Measurements from ENCODE around the gene OR52A5. TPM values are rescaled to one million over a fixed set of nuclear protein-coding genes. Genes with fewer than 3 reads are reported as not detected.

The OR52A5 gene
- total RNA-seq, 1 experiment from 2014 or later, result not detected

GRCh38 chr11:5129457-5129877, 8.7 kb downstream of the OR52A5 start:
- ChIA-PET CTCF (no interaction called here), POLR2A (interaction anchor here (0.6 kb wide), 1 partner anchor 44 kb away, joined by 4 read pairs; no protein-coding TSS in a partner anchor)
- H3K4me1 ChIP-seq (ENCODE audit: control insufficient read depth, insufficient read depth, low read length), result no peaks in the 10 kb centered on the region
- DNase-seq (ENCODE audit: low read depth, low spot score) (no peak), ATAC-seq (no peak)
- in situ Hi-C loops (cut with HindIII; ENCODE audit: low pct_unique_long_range_greater_than_20kb, low sequenced_read_pairs), result no loop called here
- intact Hi-C loops (cut with micrococcal nuclease; ENCODE audit: unreplicated experiment), result no loop called here
- TF ChIP-seq POLR2AphosphoS5 (IDR thresholded peaks at IDR 0.05; ENCODE audit: low read depth, low read length) (no peak), SIN3A (IDR thresholded peaks at IDR 0.05; ENCODE audit: borderline replicate concordance, insufficient read depth, low read depth, low read length) (no peak), TCF7L2 (IDR thresholded peaks at IDR 0.05; ENCODE audit: low read depth, low read length) (no peak)
- TF ChIP-seq, protein P1, sequence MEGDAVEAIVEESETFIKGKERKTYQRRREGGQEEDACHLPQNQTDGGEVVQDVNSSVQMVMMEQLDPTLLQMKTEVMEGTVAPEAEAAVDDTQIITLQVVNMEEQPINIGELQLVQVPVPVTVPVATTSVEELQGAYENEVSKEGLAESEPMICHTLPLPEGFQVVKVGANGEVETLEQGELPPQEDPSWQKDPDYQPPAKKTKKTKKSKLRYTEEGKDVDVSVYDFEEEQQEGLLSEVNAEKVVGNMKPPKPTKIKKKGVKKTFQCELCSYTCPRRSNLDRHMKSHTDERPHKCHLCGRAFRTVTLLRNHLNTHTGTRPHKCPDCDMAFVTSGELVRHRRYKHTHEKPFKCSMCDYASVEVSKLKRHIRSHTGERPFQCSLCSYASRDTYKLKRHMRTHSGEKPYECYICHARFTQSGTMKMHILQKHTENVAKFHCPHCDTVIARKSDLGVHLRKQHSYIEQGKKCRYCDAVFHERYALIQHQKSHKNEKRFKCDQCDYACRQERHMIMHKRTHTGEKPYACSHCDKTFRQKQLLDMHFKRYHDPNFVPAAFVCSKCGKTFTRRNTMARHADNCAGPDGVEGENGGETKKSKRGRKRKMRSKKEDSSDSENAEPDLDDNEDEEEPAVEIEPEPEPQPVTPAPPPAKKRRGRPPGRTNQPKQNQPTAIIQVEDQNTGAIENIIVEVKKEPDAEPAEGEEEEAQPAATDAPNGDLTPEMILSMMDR (IDR thresholded peaks at IDR 0.05), result no peak
- TF ChIP-seq, protein P2, sequence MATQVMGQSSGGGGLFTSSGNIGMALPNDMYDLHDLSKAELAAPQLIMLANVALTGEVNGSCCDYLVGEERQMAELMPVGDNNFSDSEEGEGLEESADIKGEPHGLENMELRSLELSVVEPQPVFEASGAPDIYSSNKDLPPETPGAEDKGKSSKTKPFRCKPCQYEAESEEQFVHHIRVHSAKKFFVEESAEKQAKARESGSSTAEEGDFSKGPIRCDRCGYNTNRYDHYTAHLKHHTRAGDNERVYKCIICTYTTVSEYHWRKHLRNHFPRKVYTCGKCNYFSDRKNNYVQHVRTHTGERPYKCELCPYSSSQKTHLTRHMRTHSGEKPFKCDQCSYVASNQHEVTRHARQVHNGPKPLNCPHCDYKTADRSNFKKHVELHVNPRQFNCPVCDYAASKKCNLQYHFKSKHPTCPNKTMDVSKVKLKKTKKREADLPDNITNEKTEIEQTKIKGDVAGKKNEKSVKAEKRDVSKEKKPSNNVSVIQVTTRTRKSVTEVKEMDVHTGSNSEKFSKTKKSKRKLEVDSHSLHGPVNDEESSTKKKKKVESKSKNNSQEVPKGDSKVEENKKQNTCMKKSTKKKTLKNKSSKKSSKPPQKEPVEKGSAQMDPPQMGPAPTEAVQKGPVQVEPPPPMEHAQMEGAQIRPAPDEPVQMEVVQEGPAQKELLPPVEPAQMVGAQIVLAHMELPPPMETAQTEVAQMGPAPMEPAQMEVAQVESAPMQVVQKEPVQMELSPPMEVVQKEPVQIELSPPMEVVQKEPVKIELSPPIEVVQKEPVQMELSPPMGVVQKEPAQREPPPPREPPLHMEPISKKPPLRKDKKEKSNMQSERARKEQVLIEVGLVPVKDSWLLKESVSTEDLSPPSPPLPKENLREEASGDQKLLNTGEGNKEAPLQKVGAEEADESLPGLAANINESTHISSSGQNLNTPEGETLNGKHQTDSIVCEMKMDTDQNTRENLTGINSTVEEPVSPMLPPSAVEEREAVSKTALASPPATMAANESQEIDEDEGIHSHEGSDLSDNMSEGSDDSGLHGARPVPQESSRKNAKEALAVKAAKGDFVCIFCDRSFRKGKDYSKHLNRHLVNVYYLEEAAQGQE (IDR thresholded peaks at IDR 0.05; ENCODE audit: insufficient read depth in 1 of 2, low read depth in 2 of 2, low read length in 1 of 2), result no peak
- no peaks in the 10 kb centered on the region for H3K36me3 ChIP-seq (ENCODE audit: control insufficient read depth, insufficient read depth, low read length)
- no peaks in the 10 kb centered on the region for H3K9me3 ChIP-seq (ENCODE audit: control insufficient read depth, insufficient read depth, low read depth, low read length)
- H3K27ac ChIP-seq (ENCODE audit: low read length), result no peak overlapping the region
- no peak overlapping the region for H3K4me3 ChIP-seq (ENCODE audit: low read depth in 2 of 2, low read length in 2 of 2)
- no TSS peak for BruUV-seq (replicated peaks)
- no peaks in the 10 kb centered on the region for H3K27me3 ChIP-seq (ENCODE audit: control insufficient read depth, insufficient read depth, low read length)

GRCh38 chr11:5124891-5125620, 13.1 kb downstream of the OR52A5 start:
- in situ Hi-C loops (cut with HindIII; ENCODE audit: low pct_unique_long_range_greater_than_20kb, low sequenced_read_pairs), result no loop called here
- TF ChIP-seq, protein P1 (IDR thresholded peaks at IDR 0.05), result no peak
- TF ChIP-seq, protein P2 (IDR thresholded peaks at IDR 0.05; ENCODE audit: insufficient read depth in 1 of 2, low read depth in 2 of 2, low read length in 1 of 2), result no peak
- no peak for TF ChIP-seq POLR2AphosphoS5 (IDR thresholded peaks at IDR 0.05; ENCODE audit: low read depth, low read length)
- TF ChIP-seq TCF7L2 (IDR thresholded peaks at IDR 0.05; ENCODE audit: low read depth, low read length), result no peak
- TF ChIP-seq SIN3A (IDR thresholded peaks at IDR 0.05; ENCODE audit: borderline replicate concordance, insufficient read depth, low read depth, low read length), result no peak
- BruUV-seq (replicated peaks), result no TSS peak
- intact Hi-C loops (cut with micrococcal nuclease; ENCODE audit: unreplicated experiment), result loop anchor here (2.0 to 5.0 kb wide), 4 partner anchors 76 to 682 kb away; partner anchors contain the start of genes OR51V1 and OR52N2
- Histone ChIP-seq H3K27me3 (ENCODE audit: control insufficient read depth, insufficient read depth, low read length) (no peaks in the 10 kb centered on the region), H3K4me1 (ENCODE audit: control insufficient read depth, insufficient read depth, low read length) (no peaks in the 10 kb centered on the region), H3K4me3 (ENCODE audit: low read depth in 2 of 2, low read length in 2 of 2) (no peak overlapping the region), H3K36me3 (ENCODE audit: control insufficient read depth, insufficient read depth, low read length) (no peaks in the 10 kb centered on the region), H3K9me3 (ENCODE audit: control insufficient read depth, insufficient read depth, low read depth, low read length) (no peaks in the 10 kb centered on the region), H3K27ac (ENCODE audit: low read length) (no peak overlapping the region)
- POLR2A ChIA-PET, result no interaction called here
- CTCF ChIA-PET, result no interaction called here
- DNase-seq (ENCODE audit: low read depth, low spot score), result no peak
- ATAC-seq, result no peak
